Mesendoderm (in vitro differentiated cells): ENCODE results near the gene IL1RN.

ENCODE experiments used
- DNase-seq: peaks from one replicate; pipeline ENCODE4 v3.0.0; 2013
- H2AK5ac ChIP-seq: 2 replicates; pipeline ENCODE4 v1.6.1; 2013; ENCODE audit warnings: low read length, inconsistent platforms
- H2BK120ac ChIP-seq: 2 replicates; pipeline ENCODE4 v1.6.1; 2013; ENCODE audit warnings: low read depth, mild to moderate bottlenecking, low read length, moderate library complexity, mixed read lengths
- H2BK15ac ChIP-seq: replicated peaks from 2 replicates; pipeline ENCODE4 v1.6.1; 2013; ENCODE audit warnings: low read depth, mild to moderate bottlenecking, moderate library complexity
- H2BK5ac ChIP-seq: 2 replicates; pipeline ENCODE4 v1.6.1; 2013; ENCODE audit warnings: low read length, inconsistent platforms
- H3K18ac ChIP-seq: 2 replicates; pipeline ENCODE4 v1.6.1; 2013; ENCODE audit warnings: mild to moderate bottlenecking, low read length, mixed read lengths
- H3K23ac ChIP-seq: one replicate; pipeline ENCODE4 v1.6.1; 2013; ENCODE audit warnings: low read length
- H3K27ac ChIP-seq: 2 replicates; pipeline ENCODE4 v1.5.1; 2013; ENCODE audit warnings: low read depth, mild to moderate bottlenecking, inconsistent platforms, low read length, moderate library complexity
- H3K27me3 ChIP-seq: 2 replicates; pipeline ENCODE4 v1.6.1; 2013; ENCODE audit warnings: low read length, control low read depth, mild to moderate bottlenecking, inconsistent platforms; ENCODE audit not compliant: insufficient read depth, poor library complexity
- H3K36me3 ChIP-seq: 2 replicates; pipeline ENCODE4 v1.6.1; 2013; ENCODE audit warnings: low read length, inconsistent platforms; ENCODE audit not compliant: control insufficient read depth, insufficient read depth
- H3K4ac ChIP-seq: one replicate; pipeline ENCODE4 v1.6.1; 2013; ENCODE audit warnings: low read depth, mild to moderate bottlenecking, low read length, moderate library complexity
- H3K4me1 ChIP-seq: 2 replicates; pipeline ENCODE4 v1.6.1; 2013; ENCODE audit warnings: low read depth, low read length, inconsistent platforms; ENCODE audit not compliant: control insufficient read depth
- H3K4me2 ChIP-seq: 2 replicates; pipeline ENCODE4 v1.6.1; 2013; ENCODE audit warnings: low read length
- H3K4me3 ChIP-seq: 2 replicates; pipeline ENCODE4 v1.5.1; 2013; ENCODE audit warnings: mild to moderate bottlenecking, low read length
- H3K56ac ChIP-seq: one replicate; pipeline ENCODE4 v1.6.1; 2013; ENCODE audit warnings: low read length
- H3K79me1 ChIP-seq: 2 replicates; pipeline ENCODE4 v1.6.1; 2013; ENCODE audit warnings: low read length, inconsistent platforms
- H3K79me2 ChIP-seq: 2 replicates; pipeline ENCODE4 v1.6.1; 2013; ENCODE audit warnings: mild to moderate bottlenecking, low read length; ENCODE audit not compliant: control insufficient read depth, insufficient read depth
- H3K9ac ChIP-seq: 2 replicates; pipeline ENCODE4 v1.6.1; 2013; ENCODE audit warnings: low read length, inconsistent platforms
- H4K5ac ChIP-seq: one replicate; pipeline ENCODE4 v1.6.1; 2013; ENCODE audit warnings: low read length
- H4K8ac ChIP-seq: one replicate; pipeline ENCODE4 v1.6.1; 2013; ENCODE audit warnings: low read depth, mild to moderate bottlenecking, control low read depth, low read length, moderate library complexity
- WGBS: extraction: QIAGEN DNeasy Blood & Tissue Kit; methylation state at CpG from one replicate; pipeline ENCODE4 v1.1.7; 2013; ENCODE audit warnings: low lambda C conversion rate, missing lambda C conversion rate; ENCODE audit not compliant: insufficient coverage; ENCODE audit errors: extremely low coverage; 5-methylcytosine and 5-hydroxymethylcytosine counted together

The IL1RN gene

GRCh38 chr2:113133704-113134598, 6.6 kb downstream of the IL1RN start:
- H3K36me3 ChIP-seq = no peaks in the 10 kb centered on the region
- no peak overlapping the region for H2BK120ac ChIP-seq
- H3K18ac ChIP-seq = no peak overlapping the region
- no peak overlapping the region for H2AK5ac ChIP-seq
- no peaks in the 10 kb centered on the region for H3K27me3 ChIP-seq
- peak; percentile 8 for DNase-seq
- no peak overlapping the region for H2BK15ac ChIP-seq
- no peak overlapping the region for H3K23ac ChIP-seq
- H3K9ac ChIP-seq = no peak overlapping the region
- no peaks in the 10 kb centered on the region for H3K4me1 ChIP-seq
- H4K5ac ChIP-seq = no peak overlapping the region
- WGBS = no CpG with 5 or more reads among the region's 7 CpGs
- no peaks in the 10 kb centered on the region for H3K79me1 ChIP-seq
- no peak overlapping the region for H3K4me2 ChIP-seq
- H4K8ac ChIP-seq = no peak overlapping the region
- no peak overlapping the region for H3K4me3 ChIP-seq
- H3K27ac ChIP-seq = no peak overlapping the region
- no peak overlapping the region for H3K56ac ChIP-seq
- H3K79me2 ChIP-seq = no peaks in the 10 kb centered on the region
- H3K4ac ChIP-seq = no peak overlapping the region
- H2BK5ac ChIP-seq = no peak overlapping the region

GRCh38 chr2:113134717-113135116, 7.3 kb downstream of the IL1RN start:
- Histone ChIP-seq H4K5ac (no peak overlapping the region), H4K8ac (no peak overlapping the region), H3K36me3 (no peaks in the 10 kb centered on the region), H3K27me3 (no peaks in the 10 kb centered on the region), H2BK5ac (no peak overlapping the region), H3K4ac (no peak overlapping the region), H2AK5ac (no peak overlapping the region), H3K27ac (no peak overlapping the region), H3K9ac (no peak overlapping the region), H3K56ac (no peak overlapping the region), H3K18ac (no peak overlapping the region), H3K23ac (no peak overlapping the region), H2BK120ac (no peak overlapping the region), H3K4me2 (no peak overlapping the region), H3K4me1 (no peaks in the 10 kb centered on the region), H2BK15ac (no peak overlapping the region), H3K79me2 (no peaks in the 10 kb centered on the region), H3K79me1 (no peaks in the 10 kb centered on the region), H3K4me3 (no peak overlapping the region)
- no peak for DNase-seq

GRCh38 chr2:113135317-113135716, 7.9 kb downstream of the IL1RN start:
- H4K8ac ChIP-seq = no peak overlapping the region
- H3K4me2 ChIP-seq = no peak overlapping the region
- H3K79me1 ChIP-seq = no peaks in the 10 kb centered on the region
- no peak for DNase-seq
- no peak overlapping the region for H3K18ac ChIP-seq
- no peak overlapping the region for H2BK5ac ChIP-seq
- no CpG with 5 or more reads among the region's 1 CpG for WGBS
- no peak overlapping the region for H3K27ac ChIP-seq
- H3K9ac ChIP-seq = no peak overlapping the region
- H2AK5ac ChIP-seq = no peak overlapping the region
- no peaks in the 10 kb centered on the region for H3K27me3 ChIP-seq
- H4K5ac ChIP-seq = no peak overlapping the region
- no peaks in the 10 kb centered on the region for H3K4me1 ChIP-seq
- no peak overlapping the region for H3K56ac ChIP-seq
- H2BK15ac ChIP-seq = no peak overlapping the region
- no peak overlapping the region for H3K4me3 ChIP-seq
- H3K23ac ChIP-seq = no peak overlapping the region
- H3K4ac ChIP-seq = no peak overlapping the region
- no peaks in the 10 kb centered on the region for H3K79me2 ChIP-seq
- no peak overlapping the region for H2BK120ac ChIP-seq
- H3K36me3 ChIP-seq = no peaks in the 10 kb centered on the region

GRCh38 chr2:113136828-113137775, 9.7 kb downstream of the IL1RN start:
- H3K79me2 ChIP-seq = no peaks in the 10 kb centered on the region
- no peak overlapping the region for H3K56ac ChIP-seq
- H3K36me3 ChIP-seq = no peaks in the 10 kb centered on the region
- H3K9ac ChIP-seq = no peak overlapping the region
- H3K23ac ChIP-seq = no peak overlapping the region
- H3K27me3 ChIP-seq = no peaks in the 10 kb centered on the region
- no peak overlapping the region for H3K4me3 ChIP-seq
- WGBS = no CpG with 5 or more reads among the region's 8 CpGs
- H2BK5ac ChIP-seq = no peak overlapping the region
- H2AK5ac ChIP-seq = no peak overlapping the region
- no peaks in the 10 kb centered on the region for H3K79me1 ChIP-seq
- peak; percentile 54 for DNase-seq
- no peak overlapping the region for H3K27ac ChIP-seq
- no peak overlapping the region for H4K8ac ChIP-seq
- no peak overlapping the region for H3K4me2 ChIP-seq
- no peak overlapping the region for H2BK120ac ChIP-seq
- H3K4ac ChIP-seq = no peak overlapping the region
- no peak overlapping the region for H3K18ac ChIP-seq
- no peak overlapping the region for H2BK15ac ChIP-seq
- H4K5ac ChIP-seq = no peak overlapping the region
- H3K4me1 ChIP-seq = no peaks in the 10 kb centered on the region

GRCh38 chr2:113137827-113138226, 10.4 kb downstream of the IL1RN start:
- no peak overlapping the region for H3K4ac ChIP-seq
- H3K79me2 ChIP-seq = no peaks in the 10 kb centered on the region
- H3K4me2 ChIP-seq = no peak overlapping the region
- H4K5ac ChIP-seq = no peak overlapping the region
- no peak overlapping the region for H3K27ac ChIP-seq
- no peak overlapping the region for H2AK5ac ChIP-seq
- no peak overlapping the region for H3K9ac ChIP-seq
- no peak overlapping the region for H3K23ac ChIP-seq
- no peak overlapping the region for H3K56ac ChIP-seq
- WGBS = no CpG with 5 or more reads among the region's 1 CpG
- H4K8ac ChIP-seq = no peak overlapping the region
- no peak for DNase-seq
- no peak overlapping the region for H2BK5ac ChIP-seq
- no peaks in the 10 kb centered on the region for H3K4me1 ChIP-seq
- no peaks in the 10 kb centered on the region for H3K36me3 ChIP-seq
- no peaks in the 10 kb centered on the region for H3K27me3 ChIP-seq
- no peak overlapping the region for H3K4me3 ChIP-seq
- no peak overlapping the region for H2BK120ac ChIP-seq
- no peak overlapping the region for H2BK15ac ChIP-seq
- no peaks in the 10 kb centered on the region for H3K79me1 ChIP-seq
- no peak overlapping the region for H3K18ac ChIP-seq
